GM12875 (cell line): ENCODE data around the gene TBC1D17.

Experiments
- H3K4me3 ChIP-seq: one replicate; pipeline ENCODE4 v1.5.1; 2011; ENCODE audit warnings: low read depth, low read length, control low read depth
- CTCF ChIP-seq: IDR thresholded peaks from 2 replicates; pipeline ENCODE4 v1.5.1; 2011; ENCODE audit warnings: low read depth, mild to moderate bottlenecking, control low read depth, inconsistent platforms, low read length, moderate library complexity, borderline replicate concordance; ENCODE audit not compliant: insufficient read depth

Gene TBC1D17

GRCh38 chr19:49853852-49854377 lies 23.6 kb upstream of the TBC1D17 start:
- TF ChIP-seq CTCF: no peak
- no peak overlapping the region for H3K4me3 ChIP-seq

- TF ChIP-seq CTCF: no peak
- H3K4me3 ChIP-seq: no peak overlapping the region
Measured at GRCh38 chr19:49854378-49855263, 22.9 kb upstream of the TBC1D17 start.

- no peak for TF ChIP-seq CTCF
- no peak overlapping the region for H3K4me3 ChIP-seq
Measured at GRCh38 chr19:49855277-49855675, 22.2 kb upstream of the TBC1D17 start.

GRCh38 chr19:49855676-49856573 lies 21.6 kb upstream of the TBC1D17 start:
- H3K4me3 ChIP-seq: no peak overlapping the region
- TF ChIP-seq CTCF: no peak

- no peak for TF ChIP-seq CTCF
- H3K4me3 ChIP-seq: no peak overlapping the region
Measured at GRCh38 chr19:49856574-49857021, 20.9 kb upstream of the TBC1D17 start.

- H3K4me3 ChIP-seq: no peak overlapping the region
Measured at GRCh38 chr19:49857061-49857837, 20.3 kb upstream of the TBC1D17 start.

More at GRCh38 chr19:49857061-49857837, 20.3 kb upstream of the TBC1D17 start:
- no peak for TF ChIP-seq CTCF
